ENCODE results near the gene SIPA1. TPM values are rescaled to one million over a fixed set of nuclear protein-coding genes. Genes with fewer than 3 reads are reported as not detected.

SIPA1 gene
- total and polyA plus RNA-seq, 2 of the 8 experiments (the other 6 are each of a cell fraction or from before 2014, with no cell fraction given) = 35.3 to 72.2 TPM

- Histone ChIP-seq H2BK120ac (replicated peaks; ENCODE audit: low read depth, low read length) (no peak overlapping the region), H3K9ac (replicated peaks in 1 of 4; ENCODE audit: extremely low read depth in 1 of 4, low read depth in 3 of 4, low read length in 3 of 4) (no peak overlapping the region), H3K9me3 (ENCODE audit: insufficient read depth in 2 of 2, low read depth in 1 of 2, low read length in 1 of 2) (no peaks in the 10 kb centered on the region), H3K36me3 (ENCODE audit: control insufficient read depth in 2 of 4, insufficient read depth in 4 of 4, low read length in 3 of 4) (peaks cover 19 to 60% (median 34%) of the 10 kb centered on the region in 4 experiments; a peak in 7 of 8 replicates), H2BK15ac (ENCODE audit: low read length) (no peak overlapping the region), H3K79me1 (ENCODE audit: low read depth, low read length) (peaks cover 5% of the 10 kb centered on the region; the same call in 1 of the 2 replicates), H2BK20ac (ENCODE audit: low read length) (no peak overlapping the region), H2BK5ac (ENCODE audit: low read depth, low read length) (no peak overlapping the region; the same call in 1 of the 2 replicates), H3K56ac (replicated peaks; ENCODE audit: insufficient read length, low read depth, low read length) (no peak overlapping the region), H2AK5ac (ENCODE audit: low read depth, low read length) (no peak overlapping the region), H3K4me3 (ENCODE audit: extremely low read depth in 1 of 4, insufficient read depth in 2 of 4, low read depth in 3 of 4, low read length in 4 of 4) (no peak overlapping the region), H3K18ac (ENCODE audit: extremely low read depth, low read length) (no peak overlapping the region), H3K4ac (replicated peaks; ENCODE audit: insufficient read length, low read depth, low read length) (no peak overlapping the region), H4K8ac (ENCODE audit: extremely low read depth, insufficient read depth, low read length) (no peak overlapping the region), H2BK12ac (ENCODE audit: low read depth, low read length) (no peak overlapping the region), H3K23ac (ENCODE audit: insufficient read length) (no peak overlapping the region), H3K23me2 (ENCODE audit: low read depth, low read length) (no peaks in the 10 kb centered on the region), H3K14ac (ENCODE audit: insufficient read length) (no peak overlapping the region), H4K91ac (replicated peaks; ENCODE audit: insufficient read length, low read length) (no peak overlapping the region), H3K79me2 (ENCODE audit: control insufficient read depth in 1 of 2, insufficient read depth in 2 of 2, low read length in 2 of 2) (no peaks in the 10 kb centered on the region), H4K20me1 (replicated peaks in 1 of 2; ENCODE audit: control insufficient read depth in 1 of 2, insufficient read depth in 2 of 2, low read length in 2 of 2) (peaks cover 0 to 36% of the 10 kb centered on the region in 2 experiments), H2AFZ (ENCODE audit: low read length) (no peak overlapping the region), H3K27ac (ENCODE audit: low read depth, low read length) (no peak overlapping the region), H4K5ac (ENCODE audit: insufficient read length, low read depth, low read length) (no peak overlapping the region), H3K4me1 (replicated peaks in 1 of 4; ENCODE audit: control insufficient read depth in 3 of 4, insufficient read depth in 4 of 4, low read length in 3 of 4) (no peaks in the 10 kb centered on the region), H3K27me3 (replicated peaks in 1 of 4; ENCODE audit: control insufficient read depth in 3 of 4, extremely low read depth in 1 of 4, insufficient read depth in 3 of 4, low read length in 3 of 4) (no peaks in the 10 kb centered on the region), H3K4me2 (ENCODE audit: insufficient read depth in 1 of 2, low read depth in 2 of 2, low read length in 2 of 2) (no peak overlapping the region)
- DNase-seq (ENCODE audit: low read depth in 1 of 2, low spot score in 2 of 2) (no peak), FAIRE-seq (no peak)
- POLR2A ChIA-PET (ENCODE audit: partially characterized antibody) = interaction anchor here (0.9 to 4.1 kb wide), 8 partner anchors 8 to 286 kb away, joined by 3 to 40 read pairs (median 4); partner anchors contain the start of gene SIPA1
- CTCF ChIA-PET (ENCODE audit: partially characterized antibody) = interaction anchor here (0.8 to 1.3 kb wide), 4 partner anchors 9 to 17 kb away, joined by 3 to 4 read pairs (median 3); no protein-coding TSS in a partner anchor
- WGBS, 2 experiments (ENCODE audit: extremely low coverage in 1 of 2, insufficient coverage in 1 of 2, insufficient read length in 1 of 2, insufficient replicate concordance in 2 of 2, low coverage in 1 of 2, low lambda C conversion rate in 2 of 2, missing lambda C conversion rate in 1 of 2) = 93% methylated on average over 14 of the region's 14 CpGs; no CpG with 5 or more reads in 1 of the 2 experiments
- TF ChIP-seq MAFK (IDR thresholded peaks at IDR 0.05; ENCODE audit: low read depth, low read length) = no peak
- TF ChIP-seq MAX (IDR thresholded peaks at IDR 0.05) = no peak
- TF ChIP-seq POU5F1 (IDR thresholded peaks at IDR 0.05; ENCODE audit: low read depth, low read length) = no peak
- TF ChIP-seq SP4 (IDR thresholded peaks at IDR 0.05; ENCODE audit: low read length) = no peak
- TF ChIP-seq JUND (IDR thresholded peaks at IDR 0.05; ENCODE audit: low read length) = no peak
- TF ChIP-seq SP2 (IDR thresholded peaks at IDR 0.05; ENCODE audit: low read length) = no peak
- no peak for TF ChIP-seq TBP (IDR thresholded peaks at IDR 0.05; ENCODE audit: low read depth, low read length)
- no peak for TF ChIP-seq CHD1 (IDR thresholded peaks at IDR 0.05; ENCODE audit: low read depth, low read length)
- no peak for TF ChIP-seq SIX5 (IDR thresholded peaks at IDR 0.05; ENCODE audit: low read depth, low read length)
- no peak for TF ChIP-seq GABPA (IDR thresholded peaks at IDR 0.05; ENCODE audit: borderline replicate concordance, insufficient read depth, low read length)
- TF ChIP-seq BRCA1 (IDR thresholded peaks at IDR 0.05; ENCODE audit: low read depth, low read length) = no peak
Measured at GRCh38 chr11:65623177-65623576, 14.7 kb upstream of the SIPA1 start.

Measured in H1 (cell line).